ENCODE data around the gene KCND1. TPM values are rescaled to one million over a fixed set of nuclear protein-coding genes. Genes with fewer than 3 reads are reported as not detected.

Gene KCND1
- total and polyA plus RNA-seq, 10 donors, result 1.5 to 3.7 (median 2.1) TPM

DNA sequence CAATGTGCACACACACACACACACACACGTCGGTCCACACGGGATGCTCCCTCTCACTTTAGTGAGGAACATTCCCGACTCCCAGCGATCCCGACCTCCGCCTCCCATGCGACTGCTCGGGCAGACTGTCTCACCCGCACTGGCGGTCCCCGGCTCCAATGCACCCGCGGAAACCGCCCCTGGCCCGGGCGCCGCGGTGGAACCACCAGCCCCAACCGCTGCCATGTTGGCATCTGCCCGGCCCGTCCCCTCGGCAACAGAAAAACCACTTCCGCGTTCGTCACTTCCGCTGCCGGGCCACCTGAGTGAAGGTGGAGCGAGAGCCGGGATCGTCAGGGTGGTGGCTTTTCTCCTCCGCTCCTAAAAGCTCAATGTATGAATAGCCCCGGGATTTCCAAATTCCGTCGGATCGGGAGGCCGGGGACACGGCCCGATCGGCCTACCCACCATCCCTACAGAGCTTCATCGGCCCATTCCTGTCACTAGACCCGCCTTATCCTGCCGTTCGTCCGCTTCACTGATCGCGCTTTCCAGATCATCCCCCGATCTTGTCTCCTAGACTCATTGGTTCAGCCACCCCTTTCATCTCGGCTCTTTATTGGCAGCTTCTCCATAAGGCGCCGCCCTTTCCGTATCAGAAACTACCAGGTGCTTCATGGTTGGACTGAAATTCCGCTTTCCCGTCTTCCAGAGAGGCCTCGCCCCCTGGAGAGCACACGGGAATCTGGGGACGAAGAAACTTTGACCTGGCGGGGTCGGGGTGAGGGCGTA lies 60.0 kb downstream of the KCND1 start, which contains the start of gene SLC35A2:
TSS of gene SLC35A2 (minus strand) at position 235 of the 771 bp plus-strand sequence. CDS start at position 225, 10 bp downstream.
- peaks cover 0 to 62% (median 19%) of the 10 kb centered on the region in 6 donors for H3K36me3 ChIP-seq
- WGBS, 5 donors, result 0 to 38% (median 1%) methylated on average over 41 to 60 of the region's 60 CpGs
- H3K27ac ChIP-seq, result peak within 1 kb of the TSS; percentile 36 to 90 (median 88)
- peaks cover 0 to 62% (median 33%) of the 10 kb centered on the region in 6 donors for H3K4me1 ChIP-seq
- H3K4me3 ChIP-seq, result peak within 1 kb of the TSS; percentile 53 to 85 (median 63)
- H3K9me3 ChIP-seq, result no peaks in the 10 kb centered on the region
- H3K27me3 ChIP-seq (replicated peaks in 1 of 7), result no peaks in the 10 kb centered on the region
- intact Hi-C loops (cut with DNase I; ENCODE audit: low total_unique reads), result no loop called here
- TF ChIP-seq POLR2A (IDR thresholded peaks at IDR 0.05) (peak in 1 of 3 donors; percentile 38), POLR2AphosphoS5 (IDR thresholded peaks at IDR 0.05) (peak; percentile 93 to 98 (median 97))
- TF ChIP-seq, protein P1, sequence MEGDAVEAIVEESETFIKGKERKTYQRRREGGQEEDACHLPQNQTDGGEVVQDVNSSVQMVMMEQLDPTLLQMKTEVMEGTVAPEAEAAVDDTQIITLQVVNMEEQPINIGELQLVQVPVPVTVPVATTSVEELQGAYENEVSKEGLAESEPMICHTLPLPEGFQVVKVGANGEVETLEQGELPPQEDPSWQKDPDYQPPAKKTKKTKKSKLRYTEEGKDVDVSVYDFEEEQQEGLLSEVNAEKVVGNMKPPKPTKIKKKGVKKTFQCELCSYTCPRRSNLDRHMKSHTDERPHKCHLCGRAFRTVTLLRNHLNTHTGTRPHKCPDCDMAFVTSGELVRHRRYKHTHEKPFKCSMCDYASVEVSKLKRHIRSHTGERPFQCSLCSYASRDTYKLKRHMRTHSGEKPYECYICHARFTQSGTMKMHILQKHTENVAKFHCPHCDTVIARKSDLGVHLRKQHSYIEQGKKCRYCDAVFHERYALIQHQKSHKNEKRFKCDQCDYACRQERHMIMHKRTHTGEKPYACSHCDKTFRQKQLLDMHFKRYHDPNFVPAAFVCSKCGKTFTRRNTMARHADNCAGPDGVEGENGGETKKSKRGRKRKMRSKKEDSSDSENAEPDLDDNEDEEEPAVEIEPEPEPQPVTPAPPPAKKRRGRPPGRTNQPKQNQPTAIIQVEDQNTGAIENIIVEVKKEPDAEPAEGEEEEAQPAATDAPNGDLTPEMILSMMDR (IDR thresholded peaks at IDR 0.05 in 8 of 11, conservative IDR thresholded peaks at IDR 0.05 in 3 of 11), result peak in 1 of 11 experiments; percentile 3
- DNase-seq, result peak; percentile 96

Small RNA genes lying within 50 kb of the gene (small RNA-seq; reads per million reads assigned to genes)
- gene RNU6-722P, result 0 reads per million in 4 donors

Other genes with a start within 250 kb of the KCND1 start
- gene GLOD5, start 210.1 kb downstream of the KCND1 start, total RNA-seq, result not detected
- gene GLOD5, start 210.1 kb downstream of the KCND1 start, polyA plus RNA-seq, result not detected
- 1 to 10 TPM in 6 of 7 donors, under 1 TPM in 1; 0.38 to 5.5 (median 1.5) TPM for gene GATA1, start 185.3 kb downstream of the KCND1 start, total RNA-seq
- gene GATA1, start 185.3 kb downstream of the KCND1 start, polyA plus RNA-seq, result under 1 TPM; 0.15 to 0.61 (median 0.22) TPM
- 100 to 1,000 TPM in 1 of 7 donors, 10 to 100 TPM in 6; 63.8 to 103 (median 82.9) TPM for gene HDAC6, start 169.8 kb downstream of the KCND1 start, total RNA-seq
- gene HDAC6, start 169.8 kb downstream of the KCND1 start, polyA plus RNA-seq, result 10 to 100 TPM; 33.9 to 79.7 (median 78.2) TPM
- gene ERAS, start 145.3 kb downstream of the KCND1 start, total RNA-seq, result under 1 TPM in 1 of 7 donors, not detected in 6; 0.79 TPM
- gene ERAS, start 145.3 kb downstream of the KCND1 start, polyA plus RNA-seq, result under 1 TPM in 2 of 3 donors, not detected in 1; 0.08 to 0.10 TPM
- under 1 TPM in 3 of 7 donors, not detected in 4; 0.47 to 0.74 (median 0.70) TPM for gene PCSK1N, start 136.2 kb downstream of the KCND1 start, total RNA-seq
- under 1 TPM; 0.10 to 0.36 (median 0.11) TPM for gene PCSK1N, start 136.2 kb downstream of the KCND1 start, polyA plus RNA-seq
- 10 to 100 TPM; 29.3 to 50.0 (median 38.2) TPM for gene TIMM17B, start 74.1 kb downstream of the KCND1 start, total RNA-seq
- 10 to 100 TPM; 54.9 to 68.8 (median 59.1) TPM for gene TIMM17B, start 74.1 kb downstream of the KCND1 start, polyA plus RNA-seq
- 10 to 100 TPM; 53.5 to 73.6 (median 68.6) TPM for gene PQBP1, start 73.9 kb downstream of the KCND1 start, total RNA-seq
- gene PQBP1, start 73.9 kb downstream of the KCND1 start, polyA plus RNA-seq, result 10 to 100 TPM; 83.8 to 97.3 (median 92.9) TPM
- 10 to 100 TPM; 15.0 to 20.8 (median 17.4) TPM for gene SLC35A2, start 60.2 kb downstream of the KCND1 start, total RNA-seq
- 1 to 10 TPM; 6.2 to 8.7 (median 8.3) TPM for gene SLC35A2, start 60.2 kb downstream of the KCND1 start, polyA plus RNA-seq
- 100 to 1,000 TPM in 6 of 7 donors, 10 to 100 TPM in 1; 89.1 to 220 (median 159) TPM for gene PIM2, start 52.8 kb downstream of the KCND1 start, total RNA-seq
- gene PIM2, start 52.8 kb downstream of the KCND1 start, polyA plus RNA-seq, result 10 to 100 TPM; 54.2 to 86.6 (median 62.4) TPM
- 10 to 100 TPM; 47.2 to 65.8 (median 58.5) TPM for gene OTUD5, start 14.2 kb downstream of the KCND1 start, total RNA-seq
- 10 to 100 TPM; 29.6 to 53.2 (median 46.6) TPM for gene OTUD5, start 14.2 kb downstream of the KCND1 start, polyA plus RNA-seq
- 10 to 100 TPM; 48.0 to 93.6 (median 72.6) TPM for gene GRIPAP1, start 30.4 kb upstream of the KCND1 start, total RNA-seq
- gene GRIPAP1, start 30.4 kb upstream of the KCND1 start, polyA plus RNA-seq, result 10 to 100 TPM; 20.0 to 42.2 (median 34.8) TPM
- 10 to 100 TPM; 47.1 to 79.1 (median 64.9) TPM for gene TFE3, start 71.5 kb upstream of the KCND1 start, total RNA-seq
- gene TFE3, start 71.5 kb upstream of the KCND1 start, polyA plus RNA-seq, result 10 to 100 TPM; 16.0 to 35.8 (median 18.7) TPM
- 1 to 10 TPM; 4.8 to 8.6 (median 7.1) TPM for gene CCDC120, start 87.2 kb upstream of the KCND1 start, total RNA-seq
- 1 to 10 TPM; 1.1 to 2.5 (median 1.4) TPM for gene CCDC120, start 87.2 kb upstream of the KCND1 start, polyA plus RNA-seq
- gene PRAF2, start 102.2 kb upstream of the KCND1 start, total RNA-seq, result 10 to 100 TPM; 15.4 to 23.7 (median 18.9) TPM
- 10 to 100 TPM; 15.9 to 17.9 (median 16.0) TPM for gene PRAF2, start 102.2 kb upstream of the KCND1 start, polyA plus RNA-seq
- gene WDR45, start 108.0 kb upstream of the KCND1 start, total RNA-seq, result 100 to 1,000 TPM in 1 of 7 donors, 10 to 100 TPM in 6; 59.3 to 123 (median 64.7) TPM
- 100 to 1,000 TPM in 1 of 3 donors, 10 to 100 TPM in 2; 49.3 to 122 (median 95.4) TPM for gene WDR45, start 108.0 kb upstream of the KCND1 start, polyA plus RNA-seq
- 10 to 100 TPM; 17.6 to 23.9 (median 19.2) TPM for gene GPKOW, start 151.9 kb upstream of the KCND1 start, total RNA-seq
- 10 to 100 TPM in 2 of 3 donors, 1 to 10 TPM in 1; 8.7 to 15.3 (median 11.6) TPM for gene GPKOW, start 151.9 kb upstream of the KCND1 start, polyA plus RNA-seq
- 1 to 10 TPM in 6 of 7 donors, under 1 TPM in 1; 0.89 to 4.3 (median 1.5) TPM for gene MAGIX, start 190.9 kb upstream of the KCND1 start, total RNA-seq
- gene MAGIX, start 190.9 kb upstream of the KCND1 start, polyA plus RNA-seq, result 1 to 10 TPM in 2 of 3 donors, under 1 TPM in 1; 0.96 to 2.1 (median 1.3) TPM
- 100 to 1,000 TPM in 1 of 7 donors, 10 to 100 TPM in 6; 30.2 to 100 (median 52.6) TPM for gene PLP2, start 200.1 kb upstream of the KCND1 start, total RNA-seq
- gene PLP2, start 200.1 kb upstream of the KCND1 start, polyA plus RNA-seq, result 10 to 100 TPM; 48.8 to 77.1 (median 57.4) TPM
- 10 to 100 TPM; 11.3 to 29.0 (median 15.2) TPM for gene PRICKLE3, start 214.5 kb upstream of the KCND1 start, total RNA-seq
- gene PRICKLE3, start 214.5 kb upstream of the KCND1 start, polyA plus RNA-seq, result 1 to 10 TPM; 3.2 to 6.2 (median 3.4) TPM
- gene SYP, start 228.3 kb upstream of the KCND1 start, total RNA-seq, result 1 to 10 TPM in 5 of 7 donors, under 1 TPM in 2; 0.52 to 3.6 (median 1.5) TPM
- 1 to 10 TPM in 2 of 3 donors, under 1 TPM in 1; 0.48 to 2.1 (median 1.3) TPM for gene SYP, start 228.3 kb upstream of the KCND1 start, polyA plus RNA-seq

Data from spleen (tissue), 11 donors.